ENCODE results near the gene ANTXRL. TPM values are rescaled to one million over a fixed set of nuclear protein-coding genes. Genes with fewer than 3 reads are reported as not detected.

Gene ANTXRL
- not detected for total RNA-seq

DNA sequence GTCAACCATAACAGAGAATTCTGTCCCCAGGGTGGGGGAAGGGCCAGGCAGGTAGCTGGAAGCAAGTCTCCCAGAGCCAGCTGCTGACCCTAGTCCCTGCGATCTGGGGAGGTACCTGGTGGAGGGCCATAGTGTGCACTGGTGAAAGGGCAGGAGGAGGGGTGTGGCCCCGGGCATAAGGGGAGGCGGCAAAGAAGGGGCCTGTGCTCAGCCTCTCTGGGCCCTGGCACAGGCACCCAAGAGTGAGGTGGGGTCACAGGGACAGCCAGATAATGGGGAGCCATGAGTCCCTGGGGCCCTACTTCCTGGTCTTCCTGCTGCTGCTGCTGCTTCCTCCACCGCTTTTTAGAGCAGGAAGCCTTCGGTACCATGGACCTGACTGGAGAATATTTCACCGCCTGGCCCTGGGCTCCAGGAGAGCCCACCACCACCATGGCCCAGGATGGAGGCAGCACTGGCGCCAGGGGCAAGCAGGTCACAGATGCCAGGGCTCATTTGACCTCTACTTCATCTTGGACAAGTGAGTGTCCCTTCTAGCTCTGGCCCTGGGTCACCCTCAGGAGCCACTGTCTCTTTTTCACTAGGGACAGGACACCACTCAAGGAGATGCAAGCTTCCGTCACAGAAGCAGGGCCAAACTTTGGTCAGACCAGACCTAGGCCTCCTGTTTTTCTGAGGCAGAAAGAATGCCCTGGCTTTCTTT, at the start of gene ANTXRL:
Gene ANTXRL (plus strand): TSS at position 7 of the 703 bp plus-strand sequence. CDS start 266 bp downstream, at position 273.
- H3K4me1 ChIP-seq: peaks cover 19 to 38% (median 32%) of the 10 kb centered on the region in 4 donors
- no peak within 1 kb of the TSS for H3K4me3 ChIP-seq
- H3K27ac ChIP-seq: peak within 1 kb of the TSS in 2 of 4 donors; percentile 26 to 54
- 90% methylated on average over 7 to 8 of the region's 8 CpGs for WGBS, 2 donors
- H3K9me3 ChIP-seq: no peaks in the 10 kb centered on the region
- no peaks in the 10 kb centered on the region for H3K36me3 ChIP-seq
- TF ChIP-seq EP300 (IDR thresholded peaks at IDR 0.05) (no peak), CTCF (IDR thresholded peaks at IDR 0.05) (no peak), POLR2A (IDR thresholded peaks at IDR 0.05) (no peak), POLR2AphosphoS5 (IDR thresholded peaks at IDR 0.05) (no peak)
- ATAC-seq (ENCODE audit: low FRiP score in 2 of 2): no peak
- peak in 1 of 2 donors; percentile 17 for DNase-seq
- H3K27me3 ChIP-seq: no peaks in the 10 kb centered on the region

- H3K27ac ChIP-seq: no peak overlapping the region
- ATAC-seq (ENCODE audit: low FRiP score in 2 of 2) (no peak), DNase-seq (no peak)
- TF ChIP-seq CTCF (IDR thresholded peaks at IDR 0.05): no peak
- no peak for TF ChIP-seq EP300 (IDR thresholded peaks at IDR 0.05)
- no peak for TF ChIP-seq POLR2AphosphoS5 (IDR thresholded peaks at IDR 0.05)
- no peak for TF ChIP-seq POLR2A (IDR thresholded peaks at IDR 0.05)
- peaks cover 0 to 5% (median 2%) of the 10 kb centered on the region in 4 donors for H3K9me3 ChIP-seq
- 72 to 90% methylated on average over 2 to 3 of the region's 3 CpGs for WGBS, 2 donors
- H3K4me3 ChIP-seq: no peak overlapping the region
- H3K36me3 ChIP-seq: no peaks in the 10 kb centered on the region
- no peaks in the 10 kb centered on the region for H3K4me1 ChIP-seq
- H3K27me3 ChIP-seq: no peaks in the 10 kb centered on the region
These were observed 48.8 kb upstream of the ANTXRL start for GRCh38 chr10:46237815-46238510.

- DNase-seq (no peak), ATAC-seq (ENCODE audit: low FRiP score in 2 of 2) (no peak)
- H3K36me3 ChIP-seq: no peaks in the 10 kb centered on the region
- H3K4me1 ChIP-seq: no peaks in the 10 kb centered on the region
- no peaks in the 10 kb centered on the region for H3K27me3 ChIP-seq
- H3K9me3 ChIP-seq: peaks cover 0 to 5% (median 2%) of the 10 kb centered on the region in 4 donors
- no peak for TF ChIP-seq EP300 (IDR thresholded peaks at IDR 0.05)
- no peak for TF ChIP-seq POLR2A (IDR thresholded peaks at IDR 0.05)
- no peak for TF ChIP-seq POLR2AphosphoS5 (IDR thresholded peaks at IDR 0.05)
- no peak for TF ChIP-seq CTCF (IDR thresholded peaks at IDR 0.05)
- no peak overlapping the region for H3K27ac ChIP-seq
- H3K4me3 ChIP-seq: no peak overlapping the region
These were observed 47.5 kb upstream of the ANTXRL start for GRCh38 chr10:46239247-46239646.

DNA sequence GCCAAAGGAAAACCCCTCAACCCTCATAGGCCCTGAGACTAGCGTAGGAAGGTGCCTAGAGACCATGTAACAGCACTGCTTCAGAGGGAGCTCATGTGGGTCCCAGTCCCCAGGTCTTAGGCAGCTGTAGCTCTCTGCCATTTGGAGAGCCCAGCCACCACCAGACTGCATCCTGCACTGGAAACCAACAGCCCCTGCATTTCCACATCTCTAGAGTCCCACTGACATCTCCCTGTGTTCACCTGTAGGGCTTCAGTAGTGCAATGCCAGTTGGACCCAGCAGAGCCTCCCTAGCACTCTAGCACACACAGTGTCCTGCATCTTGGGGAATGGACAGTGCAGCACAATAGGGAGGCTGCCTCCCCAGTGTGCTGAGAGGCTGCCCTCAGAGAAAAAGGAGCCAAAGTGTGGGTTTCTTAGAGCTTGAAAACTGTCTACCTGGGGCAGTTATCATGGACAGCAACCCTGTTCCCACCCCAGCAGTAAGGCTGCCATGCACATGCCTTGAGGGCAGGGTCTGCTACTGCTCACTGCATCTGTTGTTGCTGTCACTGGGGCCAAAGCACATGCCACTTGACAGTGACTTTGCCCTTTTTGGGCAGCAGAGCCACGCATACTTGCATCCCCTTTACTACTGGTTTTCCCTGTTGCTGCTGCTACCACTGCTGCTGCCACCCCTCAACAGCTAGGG, 46.7 kb upstream of the ANTXRL start:
- ATAC-seq (ENCODE audit: low FRiP score in 2 of 2): no peak
- WGBS, 2 donors: 71 to 75% methylated on average over 2 of the region's 2 CpGs
- H3K4me1 ChIP-seq: no peaks in the 10 kb centered on the region
- no peaks in the 10 kb centered on the region for H3K36me3 ChIP-seq
- no peak for DNase-seq
- H3K9me3 ChIP-seq: peaks cover 0 to 5% (median 2%) of the 10 kb centered on the region in 4 donors
- TF ChIP-seq POLR2AphosphoS5 (IDR thresholded peaks at IDR 0.05) (no peak), POLR2A (IDR thresholded peaks at IDR 0.05) (no peak), EP300 (IDR thresholded peaks at IDR 0.05) (no peak), CTCF (IDR thresholded peaks at IDR 0.05) (no peak)
- no peaks in the 10 kb centered on the region for H3K27me3 ChIP-seq
- H3K4me3 ChIP-seq: no peak overlapping the region
- no peak overlapping the region for H3K27ac ChIP-seq
